Measurements from ENCODE around the gene CLIC5. TPM values are rescaled to one million over a fixed set of nuclear protein-coding genes. Genes with fewer than 3 reads are reported as not detected.

CLIC5 gene
- polyA plus RNA-seq, 1 donor (not counting 4 experiments of a cell fraction or from before 2014, with no cell fraction given): 0.09 TPM

DNA sequence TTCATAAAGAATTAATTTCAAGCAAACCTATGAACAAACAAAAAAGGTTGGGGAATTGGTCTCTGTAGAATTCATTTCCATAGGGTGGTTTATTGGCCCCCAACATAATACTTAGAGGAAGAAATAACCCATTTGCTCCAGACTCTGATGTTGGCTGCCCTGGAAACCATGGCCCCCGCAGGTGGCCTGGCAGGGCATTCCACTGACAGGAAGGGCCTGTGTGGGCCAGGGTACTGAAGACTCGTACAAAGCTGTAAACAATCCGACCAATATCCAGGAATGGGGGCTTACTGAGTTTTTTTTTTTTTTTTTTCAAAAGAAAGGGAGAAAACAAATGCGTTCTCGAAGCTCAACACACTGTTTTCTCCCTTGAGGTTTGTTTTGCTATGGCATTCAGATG is 59.5 kb downstream of the CLIC5 start:
- no peaks in the 10 kb centered on the region for H3K9me1 ChIP-seq (ENCODE audit: control insufficient read depth, extremely low read depth, insufficient read depth, low read length)
- FAIRE-seq: no peak

DNA sequence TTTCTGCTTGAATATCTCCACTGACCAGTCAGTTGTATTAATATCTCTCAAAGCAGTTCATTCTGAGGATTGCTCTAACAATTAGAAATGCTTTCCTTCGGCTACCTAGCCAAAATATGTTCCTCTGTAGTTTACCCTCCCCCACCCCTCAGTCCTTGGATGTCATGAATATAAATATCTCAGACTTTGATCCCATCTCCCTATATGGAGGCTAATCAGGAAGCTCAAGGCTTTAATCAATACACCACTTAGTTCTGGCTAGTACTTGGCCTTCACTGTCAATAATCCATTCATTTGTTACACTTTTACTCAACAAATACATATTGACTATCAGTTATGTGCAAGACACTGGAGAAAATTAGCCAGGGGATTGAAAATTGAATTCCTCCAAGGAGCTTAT is 60.1 kb downstream of the CLIC5 start:
- no peaks in the 10 kb centered on the region for H3K9me3 ChIP-seq (ENCODE audit: control insufficient read depth, low read depth, low read length)
- no peak for DNase-seq (ENCODE audit: low read depth, low spot score)
- no peak overlapping the region for H3K4me3 ChIP-seq (ENCODE audit: control insufficient read depth in 2 of 3, extremely low read depth in 1 of 3, insufficient read depth in 2 of 3, low read depth in 1 of 3, low read length in 3 of 3)
- H3K4me1 ChIP-seq (ENCODE audit: control insufficient read depth, extremely low read depth, insufficient read depth, low read length): no peaks in the 10 kb centered on the region
- H3K27me3 ChIP-seq (ENCODE audit: control insufficient read depth, extremely low read depth, insufficient read depth, low read length): peaks cover 9% of the 10 kb centered on the region
- H4K20me1 ChIP-seq (ENCODE audit: control insufficient read depth, extremely low read depth, insufficient read depth, low read length): no peaks in the 10 kb centered on the region
- no peaks in the 10 kb centered on the region for H3K36me3 ChIP-seq (ENCODE audit: control insufficient read depth in 2 of 2, extremely low read depth in 1 of 2, insufficient read depth in 2 of 2, low read length in 2 of 2)
- H3K9me1 ChIP-seq (ENCODE audit: control insufficient read depth, extremely low read depth, insufficient read depth, low read length): no peaks in the 10 kb centered on the region
- FAIRE-seq: no peak
- no peaks in the 10 kb centered on the region for H3K79me2 ChIP-seq (ENCODE audit: control insufficient read depth, insufficient read depth, low read length)
- no peak overlapping the region for H3K9ac ChIP-seq (ENCODE audit: control insufficient read depth, extremely low read depth, insufficient read depth, low read length)
- H2AFZ ChIP-seq (ENCODE audit: control insufficient read depth, low read length): no peak overlapping the region
- dilution Hi-C loops (cut with MboI; ENCODE audit: extremely low pct_ligation_motif_present, low sequenced_read_pairs): no loop called here
- no peak overlapping the region for H3K4me2 ChIP-seq (ENCODE audit: control insufficient read depth, extremely low read depth, insufficient read depth, low read depth, low read length)
- TF ChIP-seq, protein P1, sequence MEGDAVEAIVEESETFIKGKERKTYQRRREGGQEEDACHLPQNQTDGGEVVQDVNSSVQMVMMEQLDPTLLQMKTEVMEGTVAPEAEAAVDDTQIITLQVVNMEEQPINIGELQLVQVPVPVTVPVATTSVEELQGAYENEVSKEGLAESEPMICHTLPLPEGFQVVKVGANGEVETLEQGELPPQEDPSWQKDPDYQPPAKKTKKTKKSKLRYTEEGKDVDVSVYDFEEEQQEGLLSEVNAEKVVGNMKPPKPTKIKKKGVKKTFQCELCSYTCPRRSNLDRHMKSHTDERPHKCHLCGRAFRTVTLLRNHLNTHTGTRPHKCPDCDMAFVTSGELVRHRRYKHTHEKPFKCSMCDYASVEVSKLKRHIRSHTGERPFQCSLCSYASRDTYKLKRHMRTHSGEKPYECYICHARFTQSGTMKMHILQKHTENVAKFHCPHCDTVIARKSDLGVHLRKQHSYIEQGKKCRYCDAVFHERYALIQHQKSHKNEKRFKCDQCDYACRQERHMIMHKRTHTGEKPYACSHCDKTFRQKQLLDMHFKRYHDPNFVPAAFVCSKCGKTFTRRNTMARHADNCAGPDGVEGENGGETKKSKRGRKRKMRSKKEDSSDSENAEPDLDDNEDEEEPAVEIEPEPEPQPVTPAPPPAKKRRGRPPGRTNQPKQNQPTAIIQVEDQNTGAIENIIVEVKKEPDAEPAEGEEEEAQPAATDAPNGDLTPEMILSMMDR (optimal IDR thresholded peaks at IDR 0.05 in 1 of 3, IDR thresholded peaks at IDR 0.05 in 1 of 3, conservative IDR thresholded peaks at IDR 0.05 in 1 of 3; ENCODE audit: extremely low read depth in 1 of 3, insufficient read depth in 2 of 3, low read length in 3 of 3): no peak
- no peak for TF ChIP-seq EZH2 (IDR thresholded peaks at IDR 0.05; ENCODE audit: low read length)
- H3K27ac ChIP-seq (ENCODE audit: control insufficient read depth, insufficient read depth, low read length): no peak overlapping the region

More for the DNA sequence above, 59.5 kb downstream of the CLIC5 start:
- H3K9me3 ChIP-seq (ENCODE audit: control insufficient read depth, low read depth, low read length): no peaks in the 10 kb centered on the region
- TF ChIP-seq EZH2 (IDR thresholded peaks at IDR 0.05; ENCODE audit: low read length): no peak
- TF ChIP-seq, protein P1 (optimal IDR thresholded peaks at IDR 0.05 in 1 of 3, IDR thresholded peaks at IDR 0.05 in 1 of 3, conservative IDR thresholded peaks at IDR 0.05 in 1 of 3; ENCODE audit: extremely low read depth in 1 of 3, insufficient read depth in 2 of 3, low read length in 3 of 3): no peak
- peaks cover 6% of the 10 kb centered on the region for H3K27me3 ChIP-seq (ENCODE audit: control insufficient read depth, extremely low read depth, insufficient read depth, low read length)
- no peak overlapping the region for H3K4me3 ChIP-seq (ENCODE audit: control insufficient read depth in 2 of 3, extremely low read depth in 1 of 3, insufficient read depth in 2 of 3, low read depth in 1 of 3, low read length in 3 of 3)
- no peak overlapping the region for H2AFZ ChIP-seq (ENCODE audit: control insufficient read depth, low read length)
- H3K79me2 ChIP-seq (ENCODE audit: control insufficient read depth, insufficient read depth, low read length): no peaks in the 10 kb centered on the region
- dilution Hi-C loops (cut with MboI; ENCODE audit: extremely low pct_ligation_motif_present, low sequenced_read_pairs): no loop called here
- no peaks in the 10 kb centered on the region for H4K20me1 ChIP-seq (ENCODE audit: control insufficient read depth, extremely low read depth, insufficient read depth, low read length)
- no peak overlapping the region for H3K9ac ChIP-seq (ENCODE audit: control insufficient read depth, extremely low read depth, insufficient read depth, low read length)
- H3K4me1 ChIP-seq (ENCODE audit: control insufficient read depth, extremely low read depth, insufficient read depth, low read length): no peaks in the 10 kb centered on the region
- H3K36me3 ChIP-seq (ENCODE audit: control insufficient read depth in 2 of 2, extremely low read depth in 1 of 2, insufficient read depth in 2 of 2, low read length in 2 of 2): no peaks in the 10 kb centered on the region
- H3K4me2 ChIP-seq (ENCODE audit: control insufficient read depth, extremely low read depth, insufficient read depth, low read depth, low read length): no peak overlapping the region
- no peak overlapping the region for H3K27ac ChIP-seq (ENCODE audit: control insufficient read depth, insufficient read depth, low read length)
- DNase-seq (ENCODE audit: low read depth, low spot score): no peak
